ENCODE data around the gene NIPAL3. TPM values are rescaled to one million over a fixed set of nuclear protein-coding genes. Genes with fewer than 3 reads are reported as not detected.
"Not testable (repeated sequence)": the region's sequence is repeated elsewhere in the genome, so short reads cannot be mapped to it uniquely, and the experiment has no call there.

The NIPAL3 gene
- total RNA-seq, 1 donor from 2014 or later = 18.6 TPM

GRCh38 chr1:24516506-24516905 is 100.9 kb downstream of the NIPAL3 start:
- no peak overlapping the region for H3K4me3 Mint-ChIP-seq (ENCODE audit: unreplicated experiment)
- H3K27ac Mint-ChIP-seq (ENCODE audit: unreplicated experiment) = no peak overlapping the region
- H3K4me1 Mint-ChIP-seq (ENCODE audit: low read depth, unreplicated experiment) = peaks cover 4% of the 10 kb centered on the region
- DNase-seq = no peak
- no peak for TF ChIP-seq CTCF (IDR thresholded peaks at IDR 0.05; ENCODE audit: partially characterized antibody, unreplicated experiment)
- peaks cover 2% of the 10 kb centered on the region for H3K9me3 Mint-ChIP-seq (ENCODE audit: unreplicated experiment)
- H3K27me3 Mint-ChIP-seq (ENCODE audit: unreplicated experiment) = no peaks in the 10 kb centered on the region
- no peaks in the 10 kb centered on the region for H3K36me3 Mint-ChIP-seq (ENCODE audit: unreplicated experiment)

GRCh38 chr1:24517898-24518297 is 102.3 kb downstream of the NIPAL3 start:
- H3K9me3 Mint-ChIP-seq (ENCODE audit: unreplicated experiment) = no peaks in the 10 kb centered on the region
- H3K27ac Mint-ChIP-seq (ENCODE audit: unreplicated experiment) = no peak overlapping the region
- DNase-seq = no peak
- no peaks in the 10 kb centered on the region for H3K27me3 Mint-ChIP-seq (ENCODE audit: unreplicated experiment)
- no peak for TF ChIP-seq CTCF (IDR thresholded peaks at IDR 0.05; ENCODE audit: partially characterized antibody, unreplicated experiment)
- H3K36me3 Mint-ChIP-seq (ENCODE audit: unreplicated experiment) = no peaks in the 10 kb centered on the region
- H3K4me1 Mint-ChIP-seq (ENCODE audit: low read depth, unreplicated experiment) = no peaks in the 10 kb centered on the region
- no peak overlapping the region for H3K4me3 Mint-ChIP-seq (ENCODE audit: unreplicated experiment)

- not testable (repeated sequence) for H3K4me3 Mint-ChIP-seq (ENCODE audit: unreplicated experiment); H3K9me3 Mint-ChIP-seq (ENCODE audit: unreplicated experiment); H3K27ac Mint-ChIP-seq (ENCODE audit: unreplicated experiment); H3K27me3 Mint-ChIP-seq (ENCODE audit: unreplicated experiment); H3K4me1 Mint-ChIP-seq (ENCODE audit: low read depth, unreplicated experiment); H3K36me3 Mint-ChIP-seq (ENCODE audit: unreplicated experiment); DNase-seq
Observed at GRCh38 chr1:24520282-24520681, 104.7 kb downstream of the NIPAL3 start.

Other genes starting within 250 kb of the NIPAL3 start
- gene IFNLR1, start 228.5 kb upstream of the NIPAL3 start, total RNA-seq (ENCODE audit: unreplicated experiment) = 0.47 TPM
- gene GRHL3, start 96.4 kb upstream of the NIPAL3 start, total RNA-seq (ENCODE audit: unreplicated experiment) = 0.37 TPM
- gene STPG1, start 2.0 kb upstream of the NIPAL3 start, total RNA-seq (ENCODE audit: unreplicated experiment) = 2.4 TPM
- 21.8 TPM for gene RCAN3, start 87.0 kb downstream of the NIPAL3 start, total RNA-seq (ENCODE audit: unreplicated experiment)
- gene NCMAP, start 140.3 kb downstream of the NIPAL3 start, total RNA-seq (ENCODE audit: unreplicated experiment) = not detected
- gene SRRM1, start 227.5 kb downstream of the NIPAL3 start, total RNA-seq (ENCODE audit: unreplicated experiment) = 113 TPM

Measured in glutamatergic neuron (in vitro differentiated cells).